Measurements from ENCODE around the gene TBL3. TPM values are rescaled to one million over a fixed set of nuclear protein-coding genes. Genes with fewer than 3 reads are reported as not detected.

The TBL3 gene
- 10 to 100 TPM; 36.5 to 38.0 TPM for total RNA-seq

DNA sequence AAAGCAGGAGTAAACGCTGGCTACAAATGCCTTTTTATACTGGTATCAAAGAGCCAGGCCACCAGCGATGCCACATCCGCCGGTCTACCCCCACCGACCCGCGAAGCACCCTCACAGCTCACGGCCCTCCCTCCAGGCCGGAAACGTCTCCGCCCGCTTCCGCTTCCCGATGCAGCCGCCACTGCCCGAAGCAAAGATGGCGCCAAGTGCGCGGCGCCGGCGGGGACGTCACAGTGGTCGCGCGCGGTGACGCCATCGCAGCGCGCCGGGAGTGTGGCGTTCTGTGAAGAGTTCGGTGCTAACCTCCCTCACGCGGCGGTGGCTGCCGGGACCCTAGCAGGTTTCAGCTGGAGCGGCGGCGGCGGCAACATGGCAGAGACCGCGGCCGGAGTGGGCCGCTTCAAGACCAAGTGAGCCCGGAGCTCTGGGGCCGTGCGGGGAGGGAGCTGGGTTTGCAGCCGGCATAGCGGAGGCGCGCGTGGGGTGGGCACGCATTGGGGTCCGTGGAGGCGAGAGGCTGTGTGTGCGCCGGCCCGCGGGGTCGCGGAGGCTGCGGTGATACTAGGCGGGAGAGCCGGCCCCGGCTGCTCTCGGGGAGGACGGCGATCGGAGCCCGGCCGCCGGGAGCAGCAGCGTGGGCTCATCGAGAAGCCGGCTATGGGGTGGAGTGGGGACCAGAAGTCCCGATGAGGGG, at the start of gene TBL3:
TSS of gene TBL3 (plus strand) at position 258 of the 694 bp plus-strand sequence. CDS start at position 370, 112 bp downstream.
- peak within 1 kb of the TSS; percentile 91 for H3K4me3 Mint-ChIP-seq
- DNase-seq = peak; percentile 96
- no peaks in the 10 kb centered on the region for H3K27me3 Mint-ChIP-seq (ENCODE audit: low read depth)
- peaks cover 24% of the 10 kb centered on the region for H3K36me3 Mint-ChIP-seq (ENCODE audit: low read depth)
- H3K4me1 Mint-ChIP-seq (ENCODE audit: low read depth) = peaks cover 28% of the 10 kb centered on the region
- no peaks in the 10 kb centered on the region for H3K9me3 Mint-ChIP-seq
- CTCF ChIA-PET = interaction anchor here (0.6 to 1.2 kb wide), 3 partner anchors 9 to 1103 kb away, joined by 3 to 5 read pairs (median 5); no protein-coding TSS in a partner anchor
- H3K27ac Mint-ChIP-seq = peak within 1 kb of the TSS; percentile 89
- intact Hi-C loops (cut with micrococcal nuclease) = loop anchor here (1.0 to 2.0 kb wide), 5 partner anchors 8 to 190 kb away; partner anchors contain the start of genes GFER, NDUFB10, NUBP2 and RPS2

DNA sequence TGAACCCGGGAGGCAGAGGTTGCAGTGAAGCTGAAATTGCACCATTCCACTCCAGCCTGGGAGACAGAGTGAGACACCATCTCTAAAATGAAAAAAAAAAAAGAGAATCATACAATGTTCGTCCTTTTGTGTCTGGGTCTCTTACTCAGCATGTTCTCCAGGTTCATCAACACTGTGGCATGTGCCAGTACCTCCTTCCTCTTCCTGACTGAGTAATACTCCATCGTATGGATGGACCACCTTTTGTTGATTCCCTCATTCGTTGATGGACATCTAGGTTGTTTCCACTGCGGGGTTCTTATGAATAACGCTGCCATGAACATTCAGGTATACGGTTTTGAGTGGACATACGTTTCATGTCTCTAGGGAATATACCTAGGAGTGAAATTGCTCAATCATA, 49.5 kb upstream of the TBL3 start:
- no peak for DNase-seq
- Mint-ChIP-seq H3K27ac (no peak overlapping the region), H3K4me3 (no peak overlapping the region), H3K27me3 (ENCODE audit: low read depth) (peaks cover 47% of the 10 kb centered on the region), H3K36me3 (ENCODE audit: low read depth) (no peaks in the 10 kb centered on the region), H3K9me3 (no peaks in the 10 kb centered on the region), H3K4me1 (ENCODE audit: low read depth) (peaks cover 2% of the 10 kb centered on the region)
- CTCF ChIA-PET = interaction anchor here (0.7 kb wide), 1 partner anchor 425 kb away, joined by 3 read pairs; no protein-coding TSS in a partner anchor
- intact Hi-C loops (cut with micrococcal nuclease) = no loop called here

DNA sequence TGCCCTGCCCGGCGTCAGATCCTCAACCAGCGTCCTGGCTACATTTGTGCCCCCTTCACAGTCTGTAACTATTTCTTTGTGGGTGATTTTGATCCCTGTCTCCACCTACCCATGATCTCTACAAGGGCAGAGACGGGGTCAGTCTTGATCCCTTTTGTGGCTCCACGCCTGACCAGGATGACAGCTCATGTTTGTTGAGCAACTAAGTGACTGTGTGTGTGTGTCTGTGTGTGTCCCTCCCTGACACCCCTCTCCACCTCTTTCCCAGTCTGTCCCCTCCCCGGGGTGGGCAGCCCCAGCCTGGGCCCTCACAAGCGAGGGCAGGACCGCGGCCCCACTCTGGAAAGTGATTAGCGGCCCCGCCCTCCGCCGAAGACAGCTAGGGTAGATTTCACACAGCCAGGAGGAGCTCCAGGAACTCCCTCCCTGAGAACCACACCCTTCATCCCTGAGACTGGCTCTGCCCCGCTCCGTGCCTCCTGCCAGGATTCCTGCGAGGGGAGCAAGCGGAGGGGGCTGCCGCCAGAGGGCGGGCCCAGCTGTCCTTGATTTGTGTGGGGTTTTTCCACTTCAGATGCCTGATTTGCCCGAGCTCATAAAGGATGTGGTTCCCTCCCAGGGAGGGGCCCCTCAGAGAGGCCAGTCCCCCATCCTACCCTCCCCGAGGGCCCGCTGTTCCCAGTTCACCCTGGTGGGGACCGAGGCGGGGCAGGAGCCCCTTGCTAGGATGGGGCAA, 48.4 kb upstream of the TBL3 start:
- Mint-ChIP-seq H3K27ac (no peak overlapping the region), H3K4me3 (no peak overlapping the region)
- peak; percentile 30 for DNase-seq

GRCh38 chr16:1924095-1924494, 47.8 kb upstream of the TBL3 start:
- Mint-ChIP-seq H3K9me3 (no peaks in the 10 kb centered on the region), H3K27ac (no peak overlapping the region), H3K4me3 (no peak overlapping the region), H3K4me1 (ENCODE audit: low read depth) (peaks cover 2% of the 10 kb centered on the region), H3K36me3 (ENCODE audit: low read depth) (no peaks in the 10 kb centered on the region), H3K27me3 (ENCODE audit: low read depth) (peaks cover 40% of the 10 kb centered on the region)
- CTCF ChIA-PET = interaction anchor here (0.9 kb wide), 2 partner anchors 12 to 34 kb away, joined by 3 to 4 read pairs; no protein-coding TSS in a partner anchor
- intact Hi-C loops (cut with micrococcal nuclease) = no loop called here
- DNase-seq = no peak

More for the DNA sequence above, 48.4 kb upstream of the TBL3 start:
- CTCF ChIA-PET = interaction anchor here (0.9 to 1.1 kb wide), 3 partner anchors 13 to 39 kb away, joined by 3 to 4 read pairs (median 3); no protein-coding TSS in a partner anchor
- no peaks in the 10 kb centered on the region for H3K9me3 Mint-ChIP-seq
- H3K36me3 Mint-ChIP-seq (ENCODE audit: low read depth) = no peaks in the 10 kb centered on the region
- H3K27me3 Mint-ChIP-seq (ENCODE audit: low read depth) = peaks cover 45% of the 10 kb centered on the region
- peaks cover 2% of the 10 kb centered on the region for H3K4me1 Mint-ChIP-seq (ENCODE audit: low read depth)
- intact Hi-C loops (cut with micrococcal nuclease) = no loop called here

DNA sequence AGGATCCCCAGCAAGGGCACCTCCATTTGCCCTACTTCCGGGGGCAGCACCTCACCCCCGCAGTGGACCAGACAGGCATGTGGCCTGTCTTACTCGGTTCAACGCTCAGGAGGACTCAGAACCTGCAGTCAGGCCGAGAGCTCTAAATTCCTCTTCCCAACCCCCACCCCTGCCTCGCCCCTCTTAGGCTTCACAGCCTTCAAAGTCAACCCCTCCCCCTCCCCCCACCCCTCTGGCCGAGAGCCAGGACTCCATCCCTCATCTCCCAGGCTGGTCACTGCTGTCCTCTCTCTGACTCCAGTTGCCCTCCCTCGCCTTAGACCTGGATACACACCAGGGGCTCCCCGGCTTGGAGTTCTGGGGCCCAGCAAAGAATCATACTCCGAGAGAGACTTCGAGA, 45.6 kb upstream of the TBL3 start:
- CTCF ChIA-PET = interaction anchor here (1.4 kb wide), 1 partner anchor 51 kb away, joined by 3 read pairs; no protein-coding TSS in a partner anchor
- Mint-ChIP-seq H3K9me3 (no peaks in the 10 kb centered on the region), H3K36me3 (ENCODE audit: low read depth) (no peaks in the 10 kb centered on the region), H3K27ac (no peak overlapping the region), H3K27me3 (ENCODE audit: low read depth) (peaks cover 25% of the 10 kb centered on the region), H3K4me1 (ENCODE audit: low read depth) (peaks cover 2% of the 10 kb centered on the region), H3K4me3 (no peak overlapping the region)
- no peak for DNase-seq
- intact Hi-C loops (cut with micrococcal nuclease) = no loop called here

DNA sequence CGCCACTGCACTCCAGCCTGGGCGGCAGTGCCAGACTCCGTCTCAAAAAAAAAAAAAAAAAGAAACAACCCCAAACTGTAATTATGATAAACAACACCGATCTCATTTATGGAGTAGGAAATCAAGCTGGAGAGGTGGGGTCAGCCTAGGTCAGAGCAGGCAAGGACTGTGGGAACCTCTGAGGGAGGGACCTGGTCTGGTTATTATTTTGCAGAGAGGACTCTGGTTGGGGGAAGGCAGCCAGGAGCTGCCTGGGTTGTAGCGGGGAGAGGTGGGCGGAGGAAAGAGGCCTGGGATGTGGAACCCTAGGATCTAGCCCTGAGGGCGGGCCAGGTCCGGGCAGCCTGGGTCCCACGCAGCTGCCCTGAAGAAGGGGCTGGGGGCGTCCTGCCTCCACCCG, 42.7 kb upstream of the TBL3 start:
- CTCF ChIA-PET = interaction anchor here (0.7 to 2.3 kb wide), 17 partner anchors 12 to 224 kb away, joined by 3 to 14 read pairs (median 5); partner anchors contain the start of genes NUBP2 and SPSB3
- no peak overlapping the region for H3K27ac Mint-ChIP-seq

GRCh38 chr16:1929578-1930337, 42.1 kb upstream of the TBL3 start:
- CTCF ChIA-PET = interaction anchor here (0.6 to 2.3 kb wide), 13 partner anchors 12 to 147 kb away, joined by 3 to 14 read pairs (median 5); partner anchors contain the start of genes NUBP2 and SPSB3
- peak; percentile 91 for DNase-seq
- no peaks in the 10 kb centered on the region for H3K27me3 Mint-ChIP-seq (ENCODE audit: low read depth)
- no peaks in the 10 kb centered on the region for H3K9me3 Mint-ChIP-seq
- H3K36me3 Mint-ChIP-seq (ENCODE audit: low read depth) = no peaks in the 10 kb centered on the region
- H3K27ac Mint-ChIP-seq = no peak overlapping the region
- H3K4me1 Mint-ChIP-seq (ENCODE audit: low read depth) = no peaks in the 10 kb centered on the region
- H3K4me3 Mint-ChIP-seq = peak overlapping the region; percentile 61
- intact Hi-C loops (cut with micrococcal nuclease) = loop anchor here (1.0 kb wide), 3 partner anchors 66 to 156 kb away; partner anchors contain the start of gene MRPS34

More for the DNA sequence above, 42.7 kb upstream of the TBL3 start:
- H3K4me1 Mint-ChIP-seq (ENCODE audit: low read depth) = no peaks in the 10 kb centered on the region
- DNase-seq = peak; percentile 24
- no peaks in the 10 kb centered on the region for H3K36me3 Mint-ChIP-seq (ENCODE audit: low read depth)
- no peaks in the 10 kb centered on the region for H3K9me3 Mint-ChIP-seq
- intact Hi-C loops (cut with micrococcal nuclease) = loop anchor here (1.0 kb wide), 3 partner anchors 66 to 156 kb away; partner anchors contain the start of gene MRPS34
- peak overlapping the region; percentile 61 for H3K4me3 Mint-ChIP-seq
- peaks cover 4% of the 10 kb centered on the region for H3K27me3 Mint-ChIP-seq (ENCODE audit: low read depth)

DNA sequence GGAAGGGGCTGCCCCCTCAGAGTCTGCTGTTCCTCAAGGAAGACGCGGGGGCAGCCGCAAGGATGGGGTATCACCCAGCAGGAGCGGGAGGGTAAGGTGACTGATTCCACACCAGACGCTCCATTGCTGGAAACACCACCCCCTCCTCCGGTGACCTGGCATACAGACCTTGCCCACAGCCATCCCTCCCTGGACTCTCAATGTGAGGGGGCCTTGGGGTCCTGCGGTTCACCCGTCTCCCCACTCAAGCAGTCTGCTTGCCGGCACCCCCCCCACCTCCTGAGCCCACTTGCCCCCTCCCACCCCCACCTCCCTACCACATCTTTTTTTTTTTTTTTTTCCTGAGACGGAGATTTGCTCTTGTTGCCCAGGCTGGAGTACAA, 41.5 kb upstream of the TBL3 start:
- Mint-ChIP-seq H3K27ac (no peak overlapping the region), H3K9me3 (no peaks in the 10 kb centered on the region), H3K4me1 (ENCODE audit: low read depth) (no peaks in the 10 kb centered on the region), H3K36me3 (ENCODE audit: low read depth) (no peaks in the 10 kb centered on the region), H3K27me3 (ENCODE audit: low read depth) (no peaks in the 10 kb centered on the region), H3K4me3 (no peak overlapping the region)
- CTCF ChIA-PET = interaction anchor here (0.6 to 2.3 kb wide), 6 partner anchors 11 to 119 kb away, joined by 3 to 14 read pairs (median 6); no protein-coding TSS in a partner anchor
- intact Hi-C loops (cut with micrococcal nuclease) = no loop called here
- DNase-seq = no peak

GRCh38 chr16:1932050-1933028, 39.5 kb upstream of the TBL3 start:
- intact Hi-C loops (cut with micrococcal nuclease) = no loop called here
- Mint-ChIP-seq H3K27ac (no peak overlapping the region), H3K9me3 (no peaks in the 10 kb centered on the region), H3K4me3 (no peak overlapping the region), H3K36me3 (ENCODE audit: low read depth) (no peaks in the 10 kb centered on the region), H3K4me1 (ENCODE audit: low read depth) (no peaks in the 10 kb centered on the region), H3K27me3 (ENCODE audit: low read depth) (no peaks in the 10 kb centered on the region)
- CTCF ChIA-PET = no interaction called here
- DNase-seq = no peak

- Mint-ChIP-seq H3K4me3 (no peak overlapping the region), H3K9me3 (no peaks in the 10 kb centered on the region), H3K4me1 (ENCODE audit: low read depth) (no peaks in the 10 kb centered on the region), H3K36me3 (ENCODE audit: low read depth) (no peaks in the 10 kb centered on the region), H3K27me3 (ENCODE audit: low read depth) (no peaks in the 10 kb centered on the region), H3K27ac (no peak overlapping the region)
- no peak for DNase-seq
- intact Hi-C loops (cut with micrococcal nuclease) = no loop called here
- CTCF ChIA-PET = no interaction called here
These were observed 38.7 kb upstream of the TBL3 start for GRCh38 chr16:1933097-1933661.
